HepG2 (cell line): ENCODE data around the gene USP35. TPM values are rescaled to one million over a fixed set of nuclear protein-coding genes. Genes with fewer than 3 reads are reported as not detected.

Experiments
- CBX2 ChIP-seq, 2 experiments: fragments of 200-600 bp in 1 of 2; sonication (generic); formaldehyde crosslinking in 1 of 2; IDR thresholded peaks; 2 replicates each; pipeline versions ENCODE4 v1.7.0 to v1.8.1; 2018 to 2022; ENCODE audit warnings: low read depth in 2 of 2, low read length in 1 of 2, mild to moderate bottlenecking in 1 of 2, missing genetic modification reagents in 1 of 2
- CTCF ChIP-seq: sonication (generic); formaldehyde crosslinking; IDR thresholded peaks from 2 replicates; pipeline ENCODE4 v1.5.0; 2020; ENCODE audit warnings: mild to moderate bottlenecking, missing genetic modification reagents, moderate library complexity
- FOXP4 ChIP-seq: sonication (generic); formaldehyde crosslinking; IDR thresholded peaks from 2 replicates; pipeline ENCODE4 v1.4.0; 2020; ENCODE audit warnings: missing genetic modification reagents
- HINFP ChIP-seq: sonication (generic); formaldehyde crosslinking; IDR thresholded peaks from 2 replicates; pipeline ENCODE4 v1.4.0; 2020; ENCODE audit warnings: low read depth, mild to moderate bottlenecking, missing genetic modification reagents
- KLF9 ChIP-seq: IDR thresholded peaks from 2 replicates; pipeline ENCODE4 v1.6.1; 2016; ENCODE audit warnings: low read depth
- PCBP2 ChIP-seq: fragments of 200-400 bp; formaldehyde crosslinking; optimal IDR thresholded peaks from 2 replicates; pipeline ENCODE3; 2018; ENCODE audit warnings: low read length, low read depth; ENCODE audit not compliant: poor library complexity, severe bottlenecking
- PLSCR1 ChIP-seq: sonication (generic); formaldehyde crosslinking; IDR thresholded peaks from 2 replicates; pipeline ENCODE4 v1.5.0; 2020; ENCODE audit warnings: missing genetic modification reagents, mild to moderate bottlenecking, borderline replicate concordance
- RBM39 ChIP-seq: fragments of 200-400 bp; formaldehyde crosslinking; IDR thresholded peaks from one replicate; pipeline ENCODE4 v1.6.1; 2018; ENCODE audit warnings: antibody characterized with exemption, mild to moderate bottlenecking, low read depth, low read length; ENCODE audit not compliant: poor library complexity, severe bottlenecking
- SALL2 ChIP-seq: sonication (generic); formaldehyde crosslinking; IDR thresholded peaks from 2 replicates; pipeline ENCODE4 v1.8.1; 2023; ENCODE audit warnings: mild to moderate bottlenecking, missing genetic modification reagents, inconsistent platforms
- SIX4 ChIP-seq: sonication (generic); formaldehyde crosslinking; IDR thresholded peaks from 2 replicates; pipeline ENCODE4 v1.4.0; 2020; ENCODE audit warnings: missing genetic modification reagents
- SKI ChIP-seq: fragments of 450-650 bp; IDR thresholded peaks from one replicate; pipeline ENCODE4 v1.6.1; 2018; ENCODE audit warnings: mild to moderate bottlenecking; ENCODE audit not compliant: partially characterized antibody
- UBTF ChIP-seq: sonication (generic); formaldehyde crosslinking; IDR thresholded peaks from 2 replicates; pipeline ENCODE4 v1.4.0; 2020; ENCODE audit warnings: mild to moderate bottlenecking, missing genetic modification reagents
- ZFP36 ChIP-seq: fragments of 150-350 bp; IDR thresholded peaks from 2 replicates; pipeline ENCODE4 v1.6.1; 2018; ENCODE audit warnings: borderline replicate concordance, low read length, low read depth; ENCODE audit not compliant: partially characterized antibody
- ZNF12 ChIP-seq: sonication (generic); formaldehyde crosslinking; IDR thresholded peaks from 2 replicates; pipeline ENCODE4 v1.5.0; 2020; ENCODE audit warnings: missing genetic modification reagents
- ZNF292 ChIP-seq: sonication (generic); formaldehyde crosslinking; IDR thresholded peaks from 2 replicates; pipeline ENCODE4 v1.8.1; 2022; ENCODE audit warnings: mild to moderate bottlenecking, low read depth, missing genetic modification reagents, borderline replicate concordance
- ZNF354B ChIP-seq: sonication (generic); formaldehyde crosslinking; IDR thresholded peaks from 2 replicates; pipeline ENCODE4 v1.8.0; 2022; ENCODE audit warnings: mild to moderate bottlenecking, missing genetic modification reagents
- ZNF382 ChIP-seq: sonication (generic); formaldehyde crosslinking; IDR thresholded peaks from 2 replicates; pipeline ENCODE4 v1.5.0; 2020; ENCODE audit warnings: missing genetic modification reagents, mild to moderate bottlenecking, borderline replicate concordance
- ZNF501 ChIP-seq: sonication (generic); formaldehyde crosslinking; IDR thresholded peaks from 2 replicates; pipeline ENCODE4 v1.5.1; 2020; ENCODE audit warnings: mild to moderate bottlenecking, moderate library complexity, missing genetic modification reagents
- ZNF720 ChIP-seq: sonication (generic); formaldehyde crosslinking; IDR thresholded peaks from 2 replicates; pipeline ENCODE4 v1.4.0; 2020; ENCODE audit warnings: missing genetic modification reagents
- polyA plus RNA-seq, 8 experiments: library from polyadenylated mRNA; depleted of rRNA in 3 of 8; stranded (reverse) in 7 of 8; unstranded in 1 of 8; fragments of >200 nt; fragmentation: Illumina TruSeq in 4 of 8; extraction: Trizol in 4 of 8; gene quantifications; 2 replicates each; pipeline versions ENCODE4 v1.2.1 to v1.2.3, GENCODE V29; 2011 to 2016; ENCODE audit warnings: low read depth in 4 of 8, missing spikeins in 1 of 8, mixed read lengths in 1 of 8; ENCODE audit not compliant: insufficient read depth in 1 of 8
- total RNA-seq, 5 experiments: library from RNA; depleted of rRNA; stranded (reverse); fragments of >200 nt; fragmentation: Illumina TruSeq; extraction: Trizol; gene quantifications; 2 replicates each; pipeline ENCODE4 v1.2.3, GENCODE V29; 2016; ENCODE audit warnings: low read depth in 1 of 5

USP35 gene
- total and polyA plus RNA-seq, 2 of the 13 experiments (the other 11 are each of a cell fraction or from before 2014, with no cell fraction given): 4.6 to 7.7 TPM

- peak; percentile 73; the same call in 1 of the 2 replicates for TF ChIP-seq FOXP4 (CRISPR knock-in tag)
- TF ChIP-seq UBTF (CRISPR knock-in tag): no peak
- TF ChIP-seq RBM39: no peak
- no peak for TF ChIP-seq ZFP36
- peak; percentile 52 for TF ChIP-seq SKI
- no peak for TF ChIP-seq PCBP2
- TF ChIP-seq CTCF (CRISPR knock-in tag): no peak
- TF ChIP-seq ZNF382 (CRISPR knock-in tag): no peak
- no peak for TF ChIP-seq SALL2 (CRISPR knock-in tag)
- TF ChIP-seq ZNF354B: no peak
- TF ChIP-seq ZNF720 (CRISPR knock-in tag): no peak
- no peak for TF ChIP-seq ZNF12
- no peak for TF ChIP-seq PLSCR1
- TF ChIP-seq SIX4 (CRISPR knock-in tag): no peak
- no peak for TF ChIP-seq KLF9 (CRISPR knock-in tag)
- no peak for TF ChIP-seq CBX2 (IDR thresholded peaks at IDR 0.05; ENCODE audit: low read depth, low read length)
- no peak for TF ChIP-seq CBX2 (CRISPR knock-in tag; IDR thresholded peaks at IDR 0.05; ENCODE audit: low read depth)
- no peak for TF ChIP-seq ZNF501 (CRISPR knock-in tag)
- TF ChIP-seq ZNF292 (CRISPR knock-in tag): no peak
- no peak for TF ChIP-seq HINFP (CRISPR knock-in tag)
Observed at GRCh38 chr11:78170874-78171549, 17.7 kb upstream of the USP35 start (continued).
